ENCODE data around the gene LDLRAP1.
"Not testable (repeated sequence)": the region's sequence is repeated elsewhere in the genome, so short reads cannot be mapped to it uniquely, and the experiment has no call there.

LDLRAP1 gene, protein sequence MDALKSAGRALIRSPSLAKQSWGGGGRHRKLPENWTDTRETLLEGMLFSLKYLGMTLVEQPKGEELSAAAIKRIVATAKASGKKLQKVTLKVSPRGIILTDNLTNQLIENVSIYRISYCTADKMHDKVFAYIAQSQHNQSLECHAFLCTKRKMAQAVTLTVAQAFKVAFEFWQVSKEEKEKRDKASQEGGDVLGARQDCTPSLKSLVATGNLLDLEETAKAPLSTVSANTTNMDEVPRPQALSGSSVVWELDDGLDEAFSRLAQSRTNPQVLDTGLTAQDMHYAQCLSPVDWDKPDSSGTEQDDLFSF

GRCh38 chr1:25543425-25544242, at the start of gene LDLRAP1:
Gene LDLRAP1, plus strand, starts transcription at chr1:25543606. Its CDS starts 93 bp downstream, at chr1:25543699.
- no peak for DNase-seq

- DNase-seq: no peak
Measured at GRCh38 chr1:25494952-25495351, 48.5 kb upstream of the LDLRAP1 start.

DNA sequence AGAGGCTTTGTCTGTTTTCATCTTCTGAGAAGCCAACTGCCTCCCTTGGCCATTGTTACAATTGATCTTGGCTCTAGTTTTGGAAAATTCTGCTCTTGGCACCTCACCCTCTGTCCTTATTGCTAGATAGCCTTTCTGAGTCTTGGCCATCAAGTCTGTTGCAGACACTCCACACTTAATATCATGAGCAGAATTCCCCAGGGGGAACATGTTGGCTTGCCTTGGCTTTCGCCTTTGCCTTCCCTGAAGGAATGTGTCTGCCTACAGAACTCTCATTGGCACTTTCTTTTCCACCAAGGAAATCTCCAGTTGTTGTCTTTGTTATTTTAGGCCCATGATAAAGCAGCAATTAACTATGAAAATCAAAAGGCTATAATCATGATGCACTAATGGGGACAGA, 42.7 kb upstream of the LDLRAP1 start:
- no peak for DNase-seq

DNA sequence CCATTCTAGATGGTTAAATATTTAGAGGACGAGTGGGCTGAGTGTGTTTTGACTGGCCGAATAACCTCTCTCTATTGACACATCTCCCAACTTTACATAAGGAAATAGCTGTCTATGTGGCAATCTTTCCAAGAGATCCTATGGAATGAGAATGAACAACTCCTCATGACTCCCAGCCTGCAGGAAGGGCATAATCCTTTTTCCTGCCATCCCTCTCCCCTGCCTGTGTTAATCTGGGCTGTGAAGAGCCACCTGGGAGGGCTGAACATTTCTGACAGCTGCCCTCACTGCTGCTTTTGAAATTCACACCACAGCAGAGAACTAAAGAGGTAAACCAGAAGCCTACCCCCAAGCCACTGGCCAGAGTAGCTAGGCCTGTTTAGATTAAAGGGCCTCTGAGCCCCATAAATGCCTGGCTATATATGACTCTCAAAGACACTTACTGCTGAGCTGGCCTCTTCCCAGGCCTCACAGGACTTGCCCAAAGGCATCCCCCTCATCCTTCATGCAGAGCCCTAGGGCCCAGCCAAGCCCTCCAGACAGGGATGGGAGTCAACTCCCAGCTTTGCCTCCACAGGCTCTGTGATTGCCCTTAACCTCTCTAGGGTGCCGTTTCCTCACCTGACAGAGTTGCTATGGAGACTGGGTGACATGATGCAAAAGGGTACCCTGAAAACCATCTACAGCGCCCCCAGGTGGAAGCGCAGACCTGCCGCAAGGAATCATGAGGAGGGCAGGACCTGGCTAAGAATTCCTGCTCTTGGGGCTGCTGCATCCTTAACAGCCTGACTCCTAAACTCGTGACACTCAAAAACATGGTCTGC, 42.0 kb upstream of the LDLRAP1 start:
- DNase-seq: no peak

- no peak for DNase-seq
Measured at GRCh38 chr1:25502957-25503356, 40.4 kb upstream of the LDLRAP1 start.

DNA sequence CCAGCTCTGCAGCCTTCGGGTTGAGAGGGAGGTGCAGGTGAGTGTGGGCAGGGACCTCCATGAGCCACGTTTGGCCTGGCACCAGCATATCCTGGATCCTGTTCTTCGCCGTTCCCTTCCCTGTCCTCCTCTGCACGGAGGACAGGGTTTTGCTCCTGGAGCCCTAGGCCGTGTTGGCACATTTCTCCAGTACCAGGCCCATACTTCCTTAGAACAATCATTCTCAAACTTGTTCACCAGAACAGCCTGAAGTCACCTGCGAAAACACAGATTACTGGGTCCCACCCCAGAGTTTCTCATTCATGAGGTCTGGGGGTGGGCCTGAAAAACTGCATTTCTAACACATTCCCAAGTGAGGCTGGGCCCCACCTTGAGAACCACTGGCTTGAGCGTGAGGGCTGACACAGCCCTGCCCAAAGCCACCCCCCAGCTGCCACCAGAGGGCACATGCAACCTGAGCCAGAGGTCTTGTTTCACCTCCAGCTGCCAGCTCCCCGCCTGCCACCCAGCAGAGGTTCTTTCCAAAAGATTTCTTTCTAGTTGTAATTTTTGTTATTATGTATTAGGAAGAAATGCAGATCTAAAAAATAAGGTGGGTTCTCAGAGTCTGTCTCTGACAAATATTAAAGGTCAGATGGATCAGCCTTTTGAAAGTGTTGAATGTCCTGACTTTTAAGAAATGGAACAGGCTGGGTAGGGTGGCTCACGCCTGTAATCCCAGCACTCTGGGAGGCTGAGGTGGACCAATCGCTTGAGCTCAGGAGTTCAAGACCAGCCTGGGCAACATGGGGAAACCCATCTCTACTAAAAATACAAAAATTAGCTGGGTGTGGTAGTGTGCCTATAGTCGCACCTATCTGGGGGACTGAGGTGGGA, 39.6 kb upstream of the LDLRAP1 start:
- DNase-seq: no peak

- peak; percentile 38 for DNase-seq
Measured at GRCh38 chr1:25504706-25505595, 38.5 kb upstream of the LDLRAP1 start.

GRCh38 chr1:25505656-25506385, 37.6 kb upstream of the LDLRAP1 start:
- DNase-seq: no peak

DNA sequence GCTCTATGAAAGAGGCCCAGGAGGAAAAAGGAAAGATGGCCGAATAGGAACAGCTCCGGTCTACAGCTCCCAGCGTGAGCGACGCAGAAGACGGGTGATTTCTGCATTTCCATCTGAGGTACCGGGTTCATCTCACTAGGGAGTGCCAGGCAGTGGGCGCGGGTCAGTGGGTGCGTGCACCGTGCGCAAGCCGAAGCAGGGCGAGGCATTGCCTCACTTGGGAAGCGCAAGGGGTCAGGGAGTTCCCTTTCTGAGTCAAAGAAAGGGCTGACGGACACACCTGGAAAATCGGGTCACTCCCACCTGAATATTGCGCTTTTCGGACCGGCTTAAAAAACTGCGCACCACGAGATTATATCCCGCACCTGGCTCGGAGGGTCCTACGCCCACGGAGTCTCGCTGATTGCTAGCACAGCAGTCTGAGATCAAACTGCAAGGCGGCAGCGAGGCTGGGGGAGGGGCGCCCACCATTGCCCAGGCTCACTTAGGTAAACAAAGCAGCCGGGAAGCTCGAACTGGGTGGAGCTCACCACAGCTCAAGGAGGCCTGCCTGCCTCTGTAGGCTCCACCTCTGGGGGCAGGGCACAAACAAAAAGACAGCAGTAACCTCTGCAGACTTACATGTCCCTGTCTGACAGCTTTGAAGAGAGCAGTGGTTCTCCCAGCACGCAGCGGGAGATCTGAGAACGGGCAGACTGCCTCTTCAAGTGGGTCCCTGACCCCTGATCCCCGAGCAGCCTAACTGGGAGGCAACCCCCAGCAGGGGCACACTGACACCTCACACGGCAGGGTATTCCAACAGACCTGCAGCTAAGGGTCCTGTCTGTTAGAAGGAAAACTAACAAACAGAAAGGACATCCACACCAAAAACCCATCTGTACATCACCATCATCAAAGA, 36.6 kb upstream of the LDLRAP1 start:
- DNase-seq: not testable (repeated sequence)

DNA sequence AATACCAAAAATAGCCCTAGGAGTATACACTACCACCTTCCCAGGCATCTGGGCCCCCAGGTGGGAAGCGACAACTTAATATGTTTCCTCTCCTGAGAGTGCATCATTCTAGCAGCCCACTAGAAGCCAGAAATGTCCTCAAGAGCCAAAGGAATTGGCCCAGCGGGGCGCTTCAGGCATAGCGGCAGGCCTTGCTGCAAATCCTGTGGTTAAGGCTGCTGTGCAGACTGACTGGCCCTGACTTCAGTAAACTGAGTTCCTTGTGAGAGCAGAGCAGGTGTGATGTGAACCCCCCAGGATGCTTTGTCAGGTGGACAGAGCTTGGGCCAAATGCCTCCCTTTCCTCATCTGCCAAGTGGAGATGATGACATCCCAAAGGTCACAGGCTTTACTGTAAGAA, 29.7 kb upstream of the LDLRAP1 start:
- no peak for DNase-seq

DNA sequence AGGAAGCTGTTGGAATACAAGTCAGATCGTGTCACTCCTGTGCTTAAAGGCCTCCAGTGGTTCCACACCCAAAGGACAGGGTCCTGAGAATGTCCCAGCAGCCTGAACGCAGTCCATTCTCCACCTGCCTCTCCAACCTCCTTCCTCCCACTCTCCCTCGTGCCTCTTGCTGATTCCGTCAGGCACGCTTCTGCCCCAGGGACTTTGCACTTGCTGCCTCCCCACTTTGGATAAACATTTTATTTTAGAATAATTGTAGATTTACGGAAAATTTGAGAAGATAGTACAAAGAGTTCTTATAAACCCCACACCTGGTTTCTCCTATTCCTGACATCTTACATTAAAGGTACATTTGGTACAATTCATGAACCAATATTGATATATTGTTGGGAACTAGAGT, 28.4 kb upstream of the LDLRAP1 start:
- no peak for DNase-seq

GRCh38 chr1:25516686-25517085, 26.7 kb upstream of the LDLRAP1 start:
- no peak for DNase-seq

- no peak for DNase-seq
Measured at GRCh38 chr1:25517476-25518394, 25.7 kb upstream of the LDLRAP1 start.

GRCh38 chr1:25519624-25520023, 23.8 kb upstream of the LDLRAP1 start:
- DNase-seq: no peak

DNA sequence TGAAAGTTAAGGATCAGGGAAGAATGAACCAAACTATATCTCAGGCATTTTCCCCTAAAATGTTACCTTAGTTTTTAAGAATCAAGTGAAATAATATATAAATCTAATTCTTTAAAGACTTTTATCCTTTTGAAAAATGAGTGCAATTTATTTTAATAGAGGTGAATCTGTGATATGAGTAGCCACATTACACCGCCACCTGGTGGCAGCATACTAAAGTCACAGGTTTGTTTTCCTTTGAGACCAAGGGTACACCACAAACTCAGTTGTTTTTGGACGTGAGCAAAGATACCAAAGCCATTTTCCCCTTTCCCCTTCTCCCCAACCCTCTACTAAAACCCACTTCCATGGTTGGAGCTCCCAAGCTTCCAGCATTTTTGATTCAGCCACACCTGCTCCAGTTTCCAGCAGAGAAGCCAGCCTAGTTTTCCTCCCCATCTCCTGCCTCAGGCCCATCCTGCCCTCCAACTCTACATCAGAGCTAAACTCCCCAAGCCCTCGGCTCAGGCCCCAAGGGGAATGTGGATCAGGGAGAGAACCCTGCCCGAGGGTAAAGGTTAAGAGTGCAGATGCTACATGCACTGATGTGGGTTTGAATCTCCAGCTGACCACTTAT, 22.9 kb upstream of the LDLRAP1 start:
- peak; percentile 28 for DNase-seq

- DNase-seq: no peak
Measured at GRCh38 chr1:25522031-25522655, 21.3 kb upstream of the LDLRAP1 start.

GRCh38 chr1:25523542-25523941, 19.9 kb upstream of the LDLRAP1 start:
- peak; percentile 22 for DNase-seq

Data from NCI-H526 treated with DMSO at 0.1 percent for 48 hours (cell line).